Small intestine (tissue), 7 donors: Measurements from ENCODE around the gene HGF. TPM values are rescaled to one million over a fixed set of nuclear protein-coding genes. Genes with fewer than 3 reads are reported as not detected.
"Not testable (repeated sequence)": the region's sequence is repeated elsewhere in the genome, so short reads cannot be mapped to it uniquely, and the experiment has no call there.

Experiments
- DNase-seq, 2 donors: peaks; one replicate each; pipeline versions ENCODE4 v3.0.0 to v3.0.0-alpha.2; 2013
- FAIRE-seq: peaks from 2 replicates; lab custom pipeline; 2012; peaks lifted over from hg19 to GRCh38; lab: Jason Lieb, UNC
- H3K27ac ChIP-seq, 3 donors: one replicate each; pipeline ENCODE4 v1.5.1; 2013; ENCODE audit warnings: low read length in 2 of 3, mild to moderate bottlenecking in 2 of 3, control low read depth in 1 of 3, inconsistent platforms in 1 of 3, low read depth in 1 of 3, moderate library complexity in 1 of 3
- H3K27me3 ChIP-seq, 3 donors: one replicate each; pipeline ENCODE4 v1.6.1; 2013; ENCODE audit warnings: low read length in 3 of 3, inconsistent platforms in 1 of 3; ENCODE audit not compliant: control insufficient read depth in 3 of 3, insufficient read depth in 3 of 3
- H3K36me3 ChIP-seq, 3 donors: one replicate each; pipeline ENCODE4 v1.6.1; 2013; ENCODE audit warnings: low read length in 3 of 3, inconsistent platforms in 1 of 3, low read depth in 1 of 3, mild to moderate bottlenecking in 1 of 3, moderate library complexity in 1 of 3; ENCODE audit not compliant: control insufficient read depth in 3 of 3, insufficient read depth in 2 of 3
- H3K4me1 ChIP-seq, 3 donors: one replicate each; pipeline ENCODE4 v1.6.1; 2013; ENCODE audit warnings: low read length in 2 of 3, inconsistent platforms in 1 of 3, low read depth in 1 of 3, mild to moderate bottlenecking in 1 of 3, moderate library complexity in 1 of 3; ENCODE audit not compliant: control insufficient read depth in 3 of 3, insufficient read depth in 2 of 3
- H3K4me3 ChIP-seq, 3 donors: one replicate each; pipeline ENCODE4 v1.5.1; 2013; ENCODE audit warnings: low read length in 3 of 3, control low read depth in 1 of 3, inconsistent platforms in 1 of 3, low read depth in 1 of 3, mild to moderate bottlenecking in 1 of 3, moderate library complexity in 1 of 3
- H3K9me3 ChIP-seq, 2 donors: one replicate each; pipeline ENCODE4 v1.6.1; 2013; ENCODE audit warnings: low read depth in 1 of 2, low read length in 1 of 2; ENCODE audit not compliant: control insufficient read depth in 2 of 2, insufficient read depth in 1 of 2
- WGBS, 3 donors: extraction: QIAGEN DNeasy Blood & Tissue Kit; methylation state at CpG; one replicate each; pipeline ENCODE4 v1.1.7; 2013; 5-methylcytosine and 5-hydroxymethylcytosine counted together
- polyA plus RNA-seq, 4 donors: library from polyadenylated mRNA; stranded (reverse) in 3 of 4; unstranded in 1 of 4; fragments of 200-250 nt in 3 of 4; fragments of 120-200 nt in 1 of 4; gene quantifications; one replicate each; pipeline versions ENCODE4 v1.2.1 to v1.2.3, GENCODE V29; 2013
- donor health status: healthy with polysubstance abuse.
- donor health status: control.
- donor health status: control.
- donor health status: Bipolar disorder and iron deficiency.
- donor health status: healthy.

The HGF gene
- polyA plus RNA-seq, 4 donors, result under 0.01 to 1.4 (median 1.2) TPM; not detected in 1

DNA sequence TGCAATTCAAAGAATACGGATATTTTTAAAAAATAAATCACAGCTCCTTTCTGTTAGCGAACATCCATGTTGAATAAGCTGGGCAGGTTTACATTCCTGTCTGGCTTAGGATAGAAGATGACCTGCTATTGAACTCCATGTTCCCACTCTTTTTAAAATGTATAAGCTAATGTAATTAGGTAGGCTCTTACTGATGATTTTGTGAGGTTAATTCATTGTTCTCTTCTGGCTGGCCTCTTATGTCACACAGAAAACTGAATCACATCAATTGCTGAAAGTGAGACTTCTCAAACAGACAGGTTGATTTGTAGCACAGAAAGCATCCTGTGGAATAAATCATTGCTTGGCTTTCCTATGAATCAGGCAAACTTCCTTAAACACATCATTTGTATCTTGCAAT is 24.2 kb downstream of the HGF start:
- H3K27ac ChIP-seq, result no peak overlapping the region
- H3K27me3 ChIP-seq, result no peaks in the 10 kb centered on the region
- no peak overlapping the region for H3K4me3 ChIP-seq
- H3K4me1 ChIP-seq, result no peaks in the 10 kb centered on the region
- no peaks in the 10 kb centered on the region for H3K36me3 ChIP-seq
- H3K9me3 ChIP-seq, result no peaks in the 10 kb centered on the region
- no peak for FAIRE-seq
- no peak for DNase-seq
- 90 to 94% (median 91%) methylated on average over 2 of the region's 2 CpGs for WGBS, 3 donors

DNA sequence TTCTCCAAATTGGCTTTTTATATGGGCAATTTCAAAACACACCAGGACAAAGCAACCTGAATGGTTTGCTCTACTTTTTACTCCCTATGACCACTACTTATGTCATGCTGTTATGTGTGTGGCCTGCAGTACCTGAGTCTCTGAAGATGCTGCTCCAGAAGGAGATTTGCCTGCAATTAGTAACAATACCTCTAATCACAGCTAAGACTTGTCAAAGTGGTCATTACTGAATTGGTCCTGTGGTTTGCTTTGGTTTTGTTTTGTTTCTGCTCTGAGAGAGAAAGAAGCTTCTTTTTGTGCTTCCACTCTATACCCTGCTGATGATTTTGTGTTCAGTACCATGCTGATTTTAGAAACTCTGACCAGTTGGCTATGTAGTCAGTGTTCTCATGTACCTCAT is 25.5 kb downstream of the HGF start:
- no peaks in the 10 kb centered on the region for H3K27me3 ChIP-seq
- DNase-seq (no peak), FAIRE-seq (no peak)
- no peak overlapping the region for H3K4me3 ChIP-seq
- no peaks in the 10 kb centered on the region for H3K36me3 ChIP-seq
- no peaks in the 10 kb centered on the region for H3K4me1 ChIP-seq
- H3K9me3 ChIP-seq, result no peaks in the 10 kb centered on the region
- H3K27ac ChIP-seq, result no peak overlapping the region

DNA sequence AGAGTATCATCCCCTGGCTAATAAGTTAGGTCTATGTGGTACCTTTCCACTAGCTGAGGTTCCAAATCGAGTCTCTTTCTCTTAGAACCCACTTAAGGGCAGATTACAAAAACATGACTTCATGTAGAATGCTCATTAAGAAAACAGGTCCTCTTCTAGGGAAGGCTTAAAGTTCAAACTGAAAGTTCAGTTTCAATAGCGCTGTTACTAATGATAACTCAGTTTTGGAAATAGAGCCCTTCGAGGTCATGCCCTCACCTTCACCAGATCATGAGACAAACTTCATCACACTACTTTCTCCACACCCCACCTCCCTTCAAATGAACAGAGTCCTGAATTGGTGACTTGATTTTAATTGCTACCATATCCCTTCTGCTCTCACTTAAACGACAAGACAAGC is 26.2 kb downstream of the HGF start:
- no peak overlapping the region for H3K4me3 ChIP-seq
- WGBS, 3 donors, result 66 to 80% (median 68%) methylated on average over 4 of the region's 4 CpGs
- no peaks in the 10 kb centered on the region for H3K36me3 ChIP-seq
- FAIRE-seq (no peak), DNase-seq (no peak)
- no peak overlapping the region for H3K27ac ChIP-seq
- no peaks in the 10 kb centered on the region for H3K4me1 ChIP-seq
- H3K27me3 ChIP-seq, result no peaks in the 10 kb centered on the region
- H3K9me3 ChIP-seq, result no peaks in the 10 kb centered on the region

DNA sequence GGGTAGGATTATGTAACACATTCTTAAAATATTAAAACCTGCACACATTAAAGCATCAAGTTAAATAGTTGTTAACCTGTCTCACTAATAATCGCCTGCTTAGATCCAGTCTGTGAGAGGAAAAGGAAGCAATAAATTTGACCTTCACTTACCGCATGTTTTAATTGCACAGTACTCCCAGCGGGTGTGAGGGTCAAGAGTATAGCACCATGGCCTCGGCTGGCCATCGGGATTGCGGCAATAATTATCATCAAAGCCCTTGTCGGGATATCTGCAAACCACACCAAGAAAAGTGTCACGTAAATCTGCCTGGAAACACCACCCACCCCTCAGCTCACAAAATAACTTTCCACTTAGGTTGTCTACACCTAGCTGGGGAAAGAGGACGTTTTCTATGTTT is 26.6 kb downstream of the HGF start:
- no peak for DNase-seq
- 77 to 83% (median 79%) methylated on average over 9 of the region's 9 CpGs for WGBS, 3 donors
- Histone ChIP-seq H3K4me3 (no peak overlapping the region), H3K27me3 (no peaks in the 10 kb centered on the region), H3K36me3 (no peaks in the 10 kb centered on the region), H3K9me3 (no peaks in the 10 kb centered on the region), H3K27ac (no peak overlapping the region), H3K4me1 (no peaks in the 10 kb centered on the region)
- FAIRE-seq, result no peak

DNA sequence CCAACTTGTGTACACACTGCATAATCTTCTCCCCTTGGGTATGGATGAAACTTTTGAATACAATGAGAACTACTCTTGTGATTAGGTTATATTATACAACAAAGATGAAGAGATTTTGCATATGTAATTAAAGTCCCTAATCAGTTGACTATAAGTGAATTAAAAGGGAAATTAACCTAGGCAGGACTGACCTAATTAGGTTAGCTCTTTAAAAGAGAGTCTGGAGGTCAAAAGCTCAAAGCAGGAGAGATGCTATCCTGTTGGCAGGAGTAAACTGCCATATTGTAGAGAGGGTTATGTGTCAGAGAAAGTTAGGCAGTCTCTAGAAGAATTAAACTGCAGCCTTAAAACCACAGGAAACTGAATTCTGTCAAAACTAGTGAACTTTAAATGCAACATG is 29.4 kb downstream of the HGF start:
- no peak for FAIRE-seq
- Histone ChIP-seq H3K36me3 (no peaks in the 10 kb centered on the region), H3K4me1 (no peaks in the 10 kb centered on the region), H3K4me3 (no peak overlapping the region), H3K27me3 (no peaks in the 10 kb centered on the region), H3K9me3 (no peaks in the 10 kb centered on the region), H3K27ac (no peak overlapping the region)
- no peak for DNase-seq

DNA sequence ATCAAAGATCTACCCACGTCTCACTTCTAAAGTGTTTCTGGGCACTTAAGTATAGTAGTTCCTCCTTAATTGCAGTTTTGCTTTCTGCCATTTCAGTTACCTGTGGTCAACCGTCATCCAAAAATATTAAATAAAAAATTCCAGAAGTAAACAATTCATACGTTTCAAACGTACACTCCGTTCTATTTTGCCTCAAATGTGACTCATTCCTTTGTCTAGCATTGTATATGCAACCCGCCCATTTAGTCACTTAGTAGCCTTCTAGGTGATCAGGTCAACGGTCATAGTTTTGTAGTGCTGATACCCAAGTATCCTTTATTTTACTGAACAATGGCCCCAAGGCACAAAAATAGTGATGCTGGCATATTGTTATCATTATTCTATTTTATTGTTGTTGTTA is 33.8 kb downstream of the HGF start:
- Histone ChIP-seq H3K9me3 (no peaks in the 10 kb centered on the region), H3K27ac (no peak overlapping the region), H3K27me3 (no peaks in the 10 kb centered on the region), H3K4me3 (no peak overlapping the region), H3K36me3 (no peaks in the 10 kb centered on the region), H3K4me1 (no peaks in the 10 kb centered on the region)
- FAIRE-seq, result no peak
- DNase-seq, result no peak
- 80 to 86% (median 83%) methylated on average over 7 of the region's 7 CpGs for WGBS, 3 donors

DNA sequence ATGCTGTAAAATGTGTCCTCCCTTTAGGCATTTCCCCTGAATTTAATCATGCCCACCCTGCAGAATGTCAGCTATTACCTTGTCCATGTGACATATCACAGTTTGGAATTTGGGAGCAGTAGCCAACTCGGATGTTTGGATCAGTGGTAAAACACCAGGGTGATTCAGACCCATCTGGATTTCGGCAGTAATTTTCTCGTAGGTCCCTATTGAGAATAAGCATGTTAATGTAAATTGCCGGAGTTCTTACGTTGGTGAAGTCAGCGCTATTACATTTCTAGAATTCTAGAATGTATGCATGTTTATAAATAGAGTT is 44.1 kb downstream of the HGF start:
- H3K4me1 ChIP-seq, result no peaks in the 10 kb centered on the region
- WGBS, 3 donors, result 65 to 81% (median 70%) methylated on average over 6 of the region's 6 CpGs
- no peak for FAIRE-seq
- no peak overlapping the region for H3K27ac ChIP-seq
- no peaks in the 10 kb centered on the region for H3K9me3 ChIP-seq
- DNase-seq, result peak in 1 of 2 donors; percentile 1
- H3K36me3 ChIP-seq, result no peaks in the 10 kb centered on the region
- no peak overlapping the region for H3K4me3 ChIP-seq
- no peaks in the 10 kb centered on the region for H3K27me3 ChIP-seq

DNA sequence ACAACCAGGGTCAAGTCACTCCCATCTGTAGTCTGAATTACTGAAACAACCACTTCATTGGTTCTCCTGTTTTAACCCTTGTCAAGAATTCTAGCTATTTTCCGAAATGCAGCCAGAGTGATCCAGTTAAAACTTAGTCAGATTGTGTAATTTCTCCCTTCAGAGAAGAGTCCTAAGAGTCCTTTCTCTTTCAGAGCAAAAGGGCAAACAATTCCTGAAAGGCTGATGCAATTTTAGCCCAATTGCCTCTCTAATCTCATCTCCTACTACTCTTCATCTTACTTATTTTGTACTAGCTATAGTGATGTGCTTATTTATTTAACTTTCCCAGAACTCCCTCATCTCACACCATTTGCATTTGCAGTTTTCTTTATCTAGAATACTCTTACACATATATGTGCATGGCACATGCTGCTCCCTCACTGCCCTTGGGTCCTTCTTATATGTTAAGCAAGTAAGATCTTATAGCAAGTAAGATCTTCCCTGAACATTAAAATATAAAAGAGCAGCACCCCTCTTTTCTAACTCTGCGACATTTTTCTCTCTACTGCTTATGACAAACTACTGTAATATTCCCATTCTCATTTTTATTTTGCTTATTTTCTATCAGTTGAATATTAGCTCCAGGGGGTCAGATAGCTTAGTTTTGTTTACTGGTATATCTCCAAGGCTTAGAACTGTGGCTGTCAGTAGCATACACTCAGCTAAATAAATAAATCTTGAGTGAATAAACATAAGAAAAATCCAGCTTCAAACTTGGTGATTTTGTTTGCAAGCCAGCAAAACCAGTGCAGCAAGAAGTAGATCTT is 44.6 kb downstream of the HGF start:
- Histone ChIP-seq H3K4me3 (no peak overlapping the region), H3K36me3 (no peaks in the 10 kb centered on the region), H3K27me3 (no peaks in the 10 kb centered on the region), H3K27ac (no peak overlapping the region), H3K9me3 (no peaks in the 10 kb centered on the region), H3K4me1 (no peaks in the 10 kb centered on the region)
- no peak for DNase-seq
- FAIRE-seq, result no peak
- 73 to 82% (median 73%) methylated on average over 2 of the region's 2 CpGs for whole genome bisulfite sequencing, 3 donors

DNA sequence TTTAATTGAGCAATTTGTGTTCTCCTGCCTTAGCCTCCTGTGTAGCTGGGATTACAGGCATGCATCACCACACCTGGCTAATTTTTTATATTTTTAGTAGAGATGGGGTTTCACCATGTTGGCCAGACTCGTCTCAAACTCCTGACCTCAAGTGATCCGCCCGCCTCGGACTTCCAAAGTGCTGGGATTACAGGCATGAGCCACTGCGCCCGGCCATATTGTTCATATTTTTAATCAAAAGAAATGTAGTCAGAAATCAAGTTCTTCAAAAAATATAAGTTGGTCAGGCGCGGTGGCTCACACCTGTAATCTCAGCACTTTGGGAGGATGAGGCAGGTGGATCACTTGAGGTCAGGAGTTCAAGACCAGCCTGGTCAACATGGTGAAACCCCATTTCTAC is 47.6 kb downstream of the HGF start:
- H3K27me3 ChIP-seq, FAIRE-seq, H3K36me3 ChIP-seq, DNase-seq, H3K27ac ChIP-seq, H3K9me3 ChIP-seq, H3K4me3 ChIP-seq, H3K4me1 ChIP-seq: not testable (repeated sequence)
- 89 to 93% (median 93%) methylated on average over 8 of the region's 8 CpGs for WGBS, 3 donors
